ENCODE results near the gene TBX5.

TBX5 gene

DNA sequence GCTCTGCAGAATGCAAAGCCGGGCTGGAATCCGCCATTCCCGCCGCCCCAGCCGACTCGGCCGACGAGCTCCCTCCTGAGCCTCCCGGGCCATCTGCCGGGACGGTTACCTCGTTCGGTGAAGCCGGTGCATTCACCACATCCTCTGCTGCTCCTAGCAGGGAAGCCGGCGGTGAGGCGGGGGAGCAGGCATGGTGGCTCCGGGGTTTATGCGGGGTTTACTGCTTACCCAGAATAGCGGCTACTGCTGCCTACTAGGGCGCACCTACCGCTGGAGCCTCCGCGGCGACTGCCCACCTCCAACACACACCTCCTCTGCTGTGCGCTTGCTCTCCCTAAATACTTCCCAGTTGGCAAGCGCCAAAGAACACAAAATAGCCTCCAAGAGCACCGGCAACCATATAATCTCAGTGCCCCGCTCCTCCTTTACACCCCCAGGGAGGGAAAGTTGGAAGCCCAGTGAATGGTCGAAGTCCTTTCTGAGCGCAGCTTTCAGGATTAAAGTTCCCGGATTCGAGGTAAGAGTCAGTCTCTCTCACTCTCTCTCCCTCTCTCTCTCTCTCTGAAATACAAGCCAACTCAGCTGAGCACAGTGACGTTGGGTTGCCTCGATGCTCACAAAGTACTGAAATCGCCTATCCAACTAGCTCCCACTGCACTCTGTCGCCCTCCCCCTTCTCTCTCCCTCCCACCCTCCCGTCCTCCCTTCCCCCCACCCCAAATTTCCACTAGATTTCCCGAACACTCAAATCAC lies at the start of gene TBX5:
Gene TBX5 (minus strand): TSS at position 626 of the 753 bp plus-strand sequence. CDS start 2,246 bp downstream, outside the sequence.
- DNase-seq: no peak
- TF ChIP-seq POLR2A (IDR thresholded peaks at IDR 0.05; ENCODE audit: low read length) (no peak), GATA1 (IDR thresholded peaks at IDR 0.05; ENCODE audit: low read depth, low read length) (no peak)

DNA sequence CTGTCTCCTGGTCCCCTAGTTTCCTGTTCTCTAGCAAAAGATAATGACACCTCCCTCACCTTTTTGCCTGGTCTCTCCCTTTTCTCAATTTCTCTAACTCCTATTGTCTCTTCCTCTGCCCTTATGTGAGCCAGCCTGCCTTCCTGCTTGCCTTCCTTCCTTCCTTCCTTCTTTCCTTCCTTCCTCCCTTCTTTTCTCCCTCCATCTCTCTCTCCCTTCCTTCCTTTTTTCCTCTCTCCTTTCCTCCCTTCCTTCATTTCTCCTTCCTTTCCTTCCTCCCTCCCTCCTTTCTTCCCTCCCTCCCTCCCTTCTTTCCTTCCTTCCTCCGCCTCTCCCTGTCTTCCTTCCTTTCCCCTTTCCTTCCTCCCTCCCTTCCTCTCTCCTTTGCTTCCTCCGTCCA lies 45.7 kb upstream of the TBX5 start:
- DNase-seq: no peak
- no peak for TF ChIP-seq POLR2A (IDR thresholded peaks at IDR 0.05; ENCODE audit: low read length)
- no peak for TF ChIP-seq GATA1 (IDR thresholded peaks at IDR 0.05; ENCODE audit: low read depth, low read length)

DNA sequence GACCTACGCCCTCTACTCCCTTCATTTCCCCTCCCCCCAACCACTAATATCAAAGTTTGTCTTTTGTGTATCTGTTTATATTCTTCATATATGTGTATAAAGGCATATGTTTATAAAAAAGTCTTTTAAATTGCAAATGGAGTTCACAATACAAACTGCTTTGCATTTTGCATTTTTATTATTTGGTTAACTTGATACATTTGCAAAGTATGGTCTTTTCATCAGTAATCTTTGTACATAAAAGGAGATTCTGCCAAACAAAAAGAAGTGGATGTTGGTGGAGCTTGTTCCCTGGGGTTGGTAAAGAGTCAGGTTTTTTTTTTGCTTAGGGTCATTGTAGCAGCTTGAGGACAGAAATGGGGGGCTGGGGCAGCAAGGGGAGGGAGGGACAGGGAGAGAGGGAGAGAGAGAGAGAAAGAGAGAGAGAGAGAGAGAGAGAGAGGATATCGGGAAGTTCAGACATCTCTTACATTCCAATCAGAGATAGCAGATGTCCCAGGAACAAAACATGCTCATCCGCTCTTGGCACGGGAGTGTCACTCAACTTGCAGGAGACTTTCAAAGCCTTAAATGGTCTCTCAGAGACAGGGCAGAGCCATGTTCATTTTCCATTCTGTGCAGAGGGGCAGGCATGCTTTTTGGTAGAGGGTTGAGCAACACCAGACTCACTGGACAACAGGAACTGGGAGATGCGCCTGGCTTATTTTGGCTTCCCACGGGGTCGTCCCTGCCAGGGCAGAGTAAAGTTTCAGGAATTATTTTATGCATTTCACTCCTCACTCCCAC lies 44.8 kb upstream of the TBX5 start:
- TF ChIP-seq GATA1 (IDR thresholded peaks at IDR 0.05; ENCODE audit: low read depth, low read length): no peak
- TF ChIP-seq POLR2A (IDR thresholded peaks at IDR 0.05; ENCODE audit: low read length): no peak
- no peak for DNase-seq

DNA sequence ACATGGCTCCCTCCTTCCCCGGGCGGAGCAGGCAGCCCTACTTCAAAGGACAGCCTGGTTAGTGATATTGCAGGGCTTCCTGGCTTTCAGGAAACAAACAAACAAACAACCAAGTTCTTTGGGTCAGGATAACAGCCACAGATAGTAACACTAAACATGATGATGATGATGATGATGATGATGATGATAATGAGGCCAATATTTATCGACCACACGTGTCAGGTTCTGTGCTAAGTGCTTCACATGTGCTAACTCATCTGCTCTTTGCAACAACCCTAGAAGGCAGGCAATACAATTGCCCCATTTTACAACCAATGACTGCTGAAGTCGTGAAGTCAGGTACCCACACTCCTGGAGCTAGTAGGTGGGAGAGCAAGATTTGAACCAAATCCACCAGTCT lies 44.1 kb upstream of the TBX5 start:
- DNase-seq: no peak
- no peak for TF ChIP-seq GATA1 (IDR thresholded peaks at IDR 0.05; ENCODE audit: low read depth, low read length)
- TF ChIP-seq POLR2A (IDR thresholded peaks at IDR 0.05; ENCODE audit: low read length): no peak

DNA sequence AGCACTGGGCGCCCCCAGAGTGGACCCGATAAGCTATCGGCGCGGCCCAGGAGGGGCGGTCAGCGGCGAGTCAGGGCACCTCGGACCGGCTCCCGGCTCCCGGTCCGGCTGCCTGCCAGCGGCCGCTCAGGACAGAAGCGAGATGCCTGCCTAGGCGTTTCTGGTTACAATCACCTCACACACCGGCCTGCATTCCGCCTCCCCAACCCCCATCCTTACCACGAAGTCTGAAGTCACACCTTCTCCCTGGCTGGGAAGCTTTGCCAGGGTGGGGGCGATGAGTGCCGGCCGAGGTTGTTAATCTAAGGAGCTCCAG lies 42.6 kb upstream of the TBX5 start:
- TF ChIP-seq POLR2A (IDR thresholded peaks at IDR 0.05; ENCODE audit: low read length): no peak
- TF ChIP-seq GATA1 (IDR thresholded peaks at IDR 0.05; ENCODE audit: low read depth, low read length): no peak
- peak in 1 of 2 experiments; percentile 28 for DNase-seq

DNA sequence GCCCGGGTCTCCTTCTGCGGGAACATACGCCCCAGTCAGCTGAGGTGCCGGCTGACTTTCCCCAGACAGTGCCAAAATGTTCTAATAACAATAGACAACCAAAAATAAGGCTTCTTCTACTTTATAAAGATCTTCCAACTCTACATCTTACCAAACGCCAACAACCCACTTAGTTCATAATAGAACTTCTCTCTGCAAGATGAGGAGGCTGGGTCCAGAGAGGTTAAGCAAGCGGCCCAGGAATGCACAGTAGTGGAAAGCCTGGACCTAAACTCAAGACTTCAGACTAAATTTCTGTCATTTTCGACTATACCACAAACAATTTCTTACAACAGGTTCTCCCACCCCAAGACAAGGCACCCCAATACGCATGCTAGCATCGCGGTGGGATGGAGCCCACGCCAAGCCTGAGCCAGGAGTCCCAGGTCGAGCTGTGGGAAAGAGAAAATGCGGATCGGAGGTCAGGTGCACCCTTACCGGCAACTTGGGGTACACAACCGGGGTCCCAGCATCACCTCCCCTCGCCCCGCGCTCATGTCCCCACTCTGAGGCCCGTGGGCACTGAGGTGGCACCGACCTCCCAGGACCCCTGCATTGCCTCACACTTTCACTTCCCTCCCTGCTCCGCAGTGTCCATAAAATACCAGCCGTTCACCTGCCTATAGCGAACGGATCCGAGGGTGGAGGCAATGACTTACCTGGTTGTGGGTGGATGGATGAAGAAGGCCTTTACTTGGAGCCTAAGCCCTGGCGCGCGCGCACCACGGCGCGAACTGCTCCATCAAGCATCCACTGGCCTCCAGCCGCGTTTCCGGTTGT lies 42.1 kb upstream of the TBX5 start:
- DNase-seq: no peak
- TF ChIP-seq GATA1 (IDR thresholded peaks at IDR 0.05; ENCODE audit: low read depth, low read length) (no peak), POLR2A (IDR thresholded peaks at IDR 0.05; ENCODE audit: low read length) (no peak)

DNA sequence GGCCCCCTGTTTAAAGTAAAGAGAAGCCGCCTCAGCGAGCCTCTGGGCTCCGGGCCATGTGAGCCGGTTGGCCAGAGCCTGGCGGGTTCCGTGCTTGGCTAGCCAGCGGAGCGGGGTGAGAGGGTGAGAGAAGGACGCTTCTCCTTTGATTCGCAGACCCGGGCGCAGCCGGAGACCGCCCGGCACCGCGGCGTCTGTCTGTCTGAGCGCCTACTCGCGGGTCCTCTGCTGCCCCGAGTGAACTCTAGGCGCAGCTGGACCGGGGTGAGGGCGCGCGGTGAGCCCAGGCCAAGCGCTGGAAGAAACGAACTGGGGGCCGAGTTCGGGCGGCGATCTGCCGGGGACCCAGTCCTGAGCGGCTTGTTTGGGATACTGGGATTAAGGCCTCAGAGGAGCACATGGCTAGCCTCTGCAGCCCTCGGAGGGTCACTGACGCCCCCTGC lies 41.4 kb upstream of the TBX5 start:
- TF ChIP-seq GATA1 (IDR thresholded peaks at IDR 0.05; ENCODE audit: low read depth, low read length) (no peak), POLR2A (IDR thresholded peaks at IDR 0.05; ENCODE audit: low read length) (no peak)
- no peak for DNase-seq

DNA sequence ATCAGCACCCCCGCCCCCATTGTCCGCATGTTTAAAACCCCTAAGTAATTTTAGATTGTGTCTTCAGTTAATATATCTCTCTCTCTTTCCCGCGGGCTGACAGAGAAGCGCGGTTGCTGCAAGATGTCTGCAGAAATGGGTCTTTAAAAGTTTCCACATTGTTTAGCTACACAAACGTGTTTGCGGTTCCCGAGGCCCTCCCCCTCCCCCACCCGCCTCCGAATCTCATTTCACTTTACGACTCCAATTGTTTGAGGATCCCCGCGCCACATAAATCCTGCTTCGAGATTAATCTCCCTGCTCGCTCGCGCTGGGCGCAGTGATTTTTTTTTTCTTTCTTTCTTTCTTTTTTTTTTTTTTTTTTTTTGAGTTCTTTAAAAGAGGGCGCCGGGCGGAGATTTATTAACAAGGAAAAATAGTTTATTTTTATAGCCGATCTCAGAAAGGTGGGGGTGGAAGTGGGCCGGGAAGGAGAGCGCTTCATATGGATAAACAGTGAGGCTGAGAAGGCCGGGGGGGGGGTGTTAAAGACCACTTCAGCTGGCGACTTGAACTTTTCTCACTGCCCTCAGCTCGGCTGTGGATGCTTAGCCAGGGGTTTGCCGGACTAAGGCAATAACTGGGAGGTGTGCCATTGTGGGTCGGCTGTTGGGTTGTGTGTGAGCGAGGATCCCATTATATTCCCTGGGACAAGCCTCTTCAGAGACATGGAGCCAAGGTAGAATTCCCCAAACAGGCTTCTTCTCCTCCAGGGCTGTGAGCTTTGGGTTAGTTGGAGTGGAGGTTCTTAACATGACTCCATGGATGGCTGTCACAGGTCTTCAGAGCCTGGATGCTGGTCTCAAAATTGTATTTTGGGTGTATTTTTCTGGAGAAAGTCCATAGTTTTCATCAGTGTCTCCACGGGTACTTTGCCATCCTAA lies 39.7 kb upstream of the TBX5 start:
- no peak for DNase-seq

DNA sequence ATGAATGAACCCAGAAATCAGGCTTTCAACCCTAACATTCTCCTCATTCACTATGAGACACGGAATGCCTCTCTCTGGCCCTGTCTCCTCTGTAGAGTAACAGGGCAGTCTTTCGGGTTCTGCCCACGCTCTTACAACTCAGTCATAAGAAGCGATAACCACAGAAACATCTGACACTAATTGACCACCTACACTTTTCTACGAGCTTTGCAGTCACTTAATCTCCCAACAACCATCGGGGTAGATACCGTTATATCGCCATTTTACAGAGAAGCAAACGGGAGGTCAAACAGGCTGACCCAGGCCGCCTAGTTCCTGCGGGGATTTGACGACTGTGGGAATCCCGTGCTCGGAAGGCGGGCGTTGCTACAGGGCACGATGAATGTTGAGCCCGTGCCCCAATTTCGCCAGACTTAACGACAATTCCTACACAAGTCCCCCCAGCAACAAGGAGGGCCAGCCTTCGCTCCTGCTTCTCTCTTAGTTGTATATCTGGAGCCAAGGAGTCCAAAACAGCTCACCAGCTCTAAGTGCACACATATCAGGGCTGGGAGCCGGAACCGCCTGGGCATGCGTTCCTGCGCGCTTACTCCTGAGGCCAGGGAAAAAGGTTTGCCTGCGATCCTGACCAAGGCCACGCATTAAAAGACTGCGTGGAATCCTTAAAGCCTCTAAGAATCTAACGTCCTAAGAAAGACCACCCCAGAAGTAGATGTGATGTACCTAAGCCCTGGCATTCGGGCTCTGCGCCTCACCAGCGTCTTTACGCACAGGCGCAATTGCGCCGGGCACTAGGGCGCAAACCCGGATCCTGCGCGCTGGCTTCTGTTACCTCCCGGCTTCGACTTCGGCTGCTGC lies 38.7 kb upstream of the TBX5 start:
- TF ChIP-seq POLR2A (IDR thresholded peaks at IDR 0.05; ENCODE audit: low read length): no peak
- no peak for TF ChIP-seq GATA1 (IDR thresholded peaks at IDR 0.05; ENCODE audit: low read depth, low read length)
- peak; percentile 22 to 27 for DNase-seq

More for the DNA sequence above, 39.7 kb upstream of the TBX5 start:
- TF ChIP-seq POLR2A (IDR thresholded peaks at IDR 0.05; ENCODE audit: low read length) (no peak), GATA1 (IDR thresholded peaks at IDR 0.05; ENCODE audit: low read depth, low read length) (no peak)

DNA sequence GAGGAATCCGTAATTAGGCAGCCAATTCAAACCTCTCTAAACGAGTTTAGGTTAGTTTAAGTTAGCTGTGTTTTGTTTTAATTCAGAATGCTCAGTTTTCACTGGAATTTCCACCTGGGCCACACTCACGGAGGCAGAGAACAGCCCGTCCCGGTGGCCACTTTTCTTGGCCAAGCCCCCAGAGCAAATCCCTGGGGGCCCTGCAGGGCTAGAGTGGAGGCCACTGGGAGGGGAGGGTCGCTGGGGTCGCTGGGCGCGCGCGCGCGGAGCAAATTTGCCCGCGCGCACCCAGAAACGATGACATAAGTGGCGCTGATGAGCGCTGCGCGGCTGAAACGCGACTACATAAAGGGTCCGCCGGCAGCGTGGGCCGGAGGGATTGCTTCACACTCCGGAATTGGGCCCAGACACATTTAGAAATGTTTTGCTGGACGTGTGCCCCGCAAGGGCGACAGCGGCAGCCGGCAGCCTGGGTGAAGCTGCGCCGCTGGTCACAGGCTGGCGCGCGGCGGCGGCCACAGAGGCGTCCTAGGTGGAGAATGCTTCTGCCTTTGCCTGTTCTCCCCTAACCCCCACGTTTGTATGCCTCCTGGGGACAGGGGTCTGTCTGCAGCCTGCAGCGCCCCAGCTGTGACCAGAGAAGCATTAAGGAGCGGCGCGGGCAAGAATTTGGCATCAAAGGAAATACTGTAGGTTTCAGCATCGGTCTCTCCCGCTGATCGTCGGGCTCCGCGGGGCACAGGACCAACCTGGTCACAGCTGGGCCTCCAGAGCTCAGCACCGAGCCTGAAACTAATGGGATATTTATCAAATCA lies 37.9 kb upstream of the TBX5 start:
- no peak for DNase-seq

DNA sequence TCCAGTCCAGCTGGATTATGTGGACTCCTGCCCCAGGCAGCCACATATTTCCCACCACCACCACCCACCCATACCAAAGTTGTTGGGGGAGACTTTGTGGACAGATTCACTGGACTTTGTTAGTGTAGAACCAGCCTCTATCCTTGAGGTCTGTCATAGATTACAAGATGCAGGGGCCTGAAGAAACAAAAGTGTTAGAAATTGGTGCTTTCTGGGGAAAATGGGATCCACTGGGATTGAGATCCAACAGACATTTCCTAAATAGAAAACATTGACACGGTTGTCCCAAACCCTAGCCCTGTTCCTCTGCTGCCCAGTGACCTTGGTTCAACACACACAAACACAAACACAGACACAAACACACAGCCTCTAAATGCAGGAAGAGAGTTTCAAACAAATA lies 36.6 kb upstream of the TBX5 start:
- TF ChIP-seq POLR2A (IDR thresholded peaks at IDR 0.05; ENCODE audit: low read length) (no peak), GATA1 (IDR thresholded peaks at IDR 0.05; ENCODE audit: low read depth, low read length) (no peak)
- no peak for DNase-seq

More for the DNA sequence above, 37.9 kb upstream of the TBX5 start:
- no peak for TF ChIP-seq GATA1 (IDR thresholded peaks at IDR 0.05; ENCODE audit: low read depth, low read length)
- TF ChIP-seq POLR2A (IDR thresholded peaks at IDR 0.05; ENCODE audit: low read length): no peak

Measured in erythroblast (primary cell).